ENCODE results near the gene HYKK. TPM values are rescaled to one million over a fixed set of nuclear protein-coding genes. Genes with fewer than 3 reads are reported as not detected.

Gene HYKK
- total and polyA plus RNA-seq, 9 of the 15 experiments (the other 6 are each of a cell fraction or from before 2014, with no cell fraction given): 1.9 to 6.1 (median 4.3) TPM

DNA sequence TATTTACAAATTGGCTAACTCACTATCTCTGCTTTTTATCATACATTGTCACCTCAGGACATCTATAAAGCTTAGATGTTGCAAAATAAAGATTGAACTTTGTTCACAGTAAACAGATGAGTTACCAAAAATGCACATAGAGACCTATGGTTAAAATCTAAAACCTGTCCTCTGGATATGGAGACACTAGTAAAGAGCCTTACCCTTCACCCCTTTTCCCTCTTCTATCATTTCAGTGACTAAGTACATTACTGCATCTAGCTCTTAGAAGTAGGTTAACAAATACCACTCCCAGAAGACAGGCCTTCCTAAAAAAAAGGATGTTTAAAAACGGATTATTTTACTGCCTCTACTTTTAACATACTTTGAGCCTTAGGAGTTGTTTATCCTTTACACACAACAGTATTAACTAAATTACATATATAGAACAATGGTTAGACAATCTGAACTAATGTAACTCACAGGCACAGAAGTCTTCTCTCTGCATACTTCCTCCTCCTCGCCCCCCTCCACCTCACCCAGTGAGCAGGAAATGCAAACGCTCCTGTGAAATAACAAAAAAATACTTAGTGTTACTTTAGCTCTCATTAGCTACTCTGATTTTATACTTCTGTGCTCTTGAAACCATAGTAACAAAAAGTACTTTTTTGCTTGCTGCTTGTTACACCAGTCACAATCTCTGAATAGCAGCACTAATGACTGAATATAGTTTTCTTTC is 46.0 kb upstream of the HYKK start:
- in situ Hi-C loops (cut with MboI): no loop called here

DNA sequence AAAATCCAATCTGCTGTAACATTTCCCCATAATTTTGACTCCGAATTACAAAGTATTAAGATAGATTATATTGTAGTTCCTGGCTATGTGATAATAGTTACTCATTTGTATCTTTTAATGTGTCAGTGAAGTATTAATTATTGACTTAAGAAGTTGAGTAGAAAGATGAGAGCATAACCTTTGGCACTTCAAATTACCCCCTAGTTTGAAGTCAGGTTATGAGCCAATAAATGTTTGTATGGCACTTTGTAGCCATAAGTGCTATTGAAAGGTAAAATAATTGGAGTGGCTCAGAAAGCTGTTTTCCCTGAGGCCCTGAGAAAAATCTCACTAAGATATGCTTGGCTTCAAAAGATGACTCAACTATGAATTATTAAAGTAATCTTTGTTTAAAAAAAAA is 38.3 kb upstream of the HYKK start:
- Histone ChIP-seq H3K4me1 (replicated peaks in 1 of 2; ENCODE audit: control insufficient read depth in 2 of 2, insufficient read depth in 2 of 2, low read length in 2 of 2) (no peaks in the 10 kb centered on the region), H2AFZ (ENCODE audit: low read depth, low read length) (no peak overlapping the region), H3K27ac (ENCODE audit: extremely low read depth, low read depth, low read length) (no peak overlapping the region), H3K4me3 (no peak overlapping the region), H3K27me3 (ENCODE audit: control insufficient read depth in 2 of 2, insufficient read depth in 2 of 2, low read length in 2 of 2) (no peaks in the 10 kb centered on the region), H3K4me2 (ENCODE audit: insufficient read depth, low read length) (no peak overlapping the region), H3K9ac (ENCODE audit: insufficient read depth in 1 of 2, low read depth in 2 of 2, low read length in 2 of 2) (no peak overlapping the region), H3K79me2 (ENCODE audit: control insufficient read depth, insufficient read depth, low read length) (0 out of 3 replicates have a peak, but pooled peaks cover 2% of the 10 kb centered on the region), H3K36me3 (ENCODE audit: control insufficient read depth, insufficient read depth, low read length) (peaks cover 86% of the 10 kb centered on the region), H4K20me1 (replicated peaks; ENCODE audit: control insufficient read depth, insufficient read depth, low read length) (no peaks in the 10 kb centered on the region), H3K9me1 (ENCODE audit: control insufficient read depth, insufficient read depth, low read length) (no peaks in the 10 kb centered on the region), H3K9me3 (replicated peaks; ENCODE audit: control insufficient read depth, insufficient read depth, low read depth, low read length) (no peaks in the 10 kb centered on the region)
- no TSS peak for BruUV-seq (replicated peaks)
- POLR2A ChIA-PET: no interaction called here
- no peak for TF ChIP-seq ETV5 (CRISPR knock-in tag; IDR thresholded peaks at IDR 0.05; ENCODE audit: low read depth)
- TF ChIP-seq KLF10 (CRISPR knock-in tag; IDR thresholded peaks at IDR 0.05): no peak
- TF ChIP-seq RFX1 (IDR thresholded peaks at IDR 0.05): no peak
- no peak for TF ChIP-seq RBM34 (IDR thresholded peaks at IDR 0.05; ENCODE audit: borderline replicate concordance, insufficient read depth, low read length)
- TF ChIP-seq, protein P1, sequence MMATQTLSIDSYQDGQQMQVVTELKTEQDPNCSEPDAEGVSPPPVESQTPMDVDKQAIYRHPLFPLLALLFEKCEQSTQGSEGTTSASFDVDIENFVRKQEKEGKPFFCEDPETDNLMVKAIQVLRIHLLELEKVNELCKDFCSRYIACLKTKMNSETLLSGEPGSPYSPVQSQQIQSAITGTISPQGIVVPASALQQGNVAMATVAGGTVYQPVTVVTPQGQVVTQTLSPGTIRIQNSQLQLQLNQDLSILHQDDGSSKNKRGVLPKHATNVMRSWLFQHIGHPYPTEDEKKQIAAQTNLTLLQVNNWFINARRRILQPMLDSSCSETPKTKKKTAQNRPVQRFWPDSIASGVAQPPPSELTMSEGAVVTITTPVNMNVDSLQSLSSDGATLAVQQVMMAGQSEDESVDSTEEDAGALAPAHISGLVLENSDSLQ (IDR thresholded peaks at IDR 0.05): no peak
- TF ChIP-seq ELF2 (CRISPR knock-in tag; IDR thresholded peaks at IDR 0.05): no peak
- no peak for TF ChIP-seq HDAC2 (IDR thresholded peaks at IDR 0.05)
- TF ChIP-seq NR2C1 (IDR thresholded peaks at IDR 0.05): no peak
- no peak for TF ChIP-seq NR2C1 (tag; IDR thresholded peaks at IDR 0.05)
- TF ChIP-seq ZNF551 (CRISPR knock-in tag; IDR thresholded peaks at IDR 0.05): no peak
- TF ChIP-seq BCL6 (CRISPR knock-in tag; IDR thresholded peaks at IDR 0.05): no peak
- TF ChIP-seq, protein P2, sequence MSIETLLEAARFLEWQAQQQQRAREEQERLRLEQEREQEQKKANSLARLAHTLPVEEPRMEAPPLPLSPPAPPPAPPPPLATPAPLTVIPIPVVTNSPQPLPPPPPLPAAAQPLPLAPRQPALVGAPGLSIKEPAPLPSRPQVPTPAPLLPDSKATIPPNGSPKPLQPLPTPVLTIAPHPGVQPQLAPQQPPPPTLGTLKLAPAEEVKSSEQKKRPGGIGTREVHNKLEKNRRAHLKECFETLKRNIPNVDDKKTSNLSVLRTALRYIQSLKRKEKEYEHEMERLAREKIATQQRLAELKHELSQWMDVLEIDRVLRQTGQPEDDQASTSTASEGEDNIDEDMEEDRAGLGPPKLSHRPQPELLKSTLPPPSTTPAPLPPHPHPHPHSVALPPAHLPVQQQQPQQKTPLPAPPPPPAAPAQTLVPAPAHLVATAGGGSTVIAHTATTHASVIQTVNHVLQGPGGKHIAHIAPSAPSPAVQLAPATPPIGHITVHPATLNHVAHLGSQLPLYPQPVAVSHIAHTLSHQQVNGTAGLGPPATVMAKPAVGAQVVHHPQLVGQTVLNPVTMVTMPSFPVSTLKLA (conservative IDR thresholded peaks at IDR 0.05): no peak
- FAIRE-seq (no peak), DNase-seq (ENCODE audit: extremely low read depth in 1 of 4, low spot score in 3 of 4) (no peak), ATAC-seq (no peak)
- CTCF ChIA-PET (ENCODE audit: low intra/inter-chr PET ratio): interaction anchor here (0.7 kb wide), 1 partner anchor 358 kb away, joined by 4 read pairs; no protein-coding TSS in a partner anchor
- WGBS (ENCODE audit: insufficient coverage, low coverage, missing lambda C conversion rate): 10% methylated on average over 1 of the region's 1 CpG
- intact Hi-C loops (cut with micrococcal nuclease) (no loop called here), in situ Hi-C loops (cut with MboI) (no loop called here)

More for the DNA sequence above, 46.0 kb upstream of the HYKK start:
- intact Hi-C loops (cut with micrococcal nuclease): no loop called here
- H3K4me1 ChIP-seq (replicated peaks in 1 of 2; ENCODE audit: control insufficient read depth in 2 of 2, insufficient read depth in 2 of 2, low read length in 2 of 2): peaks cover 2 to 8% of the 10 kb centered on the region in 2 experiments
- H3K9ac ChIP-seq (ENCODE audit: insufficient read depth in 1 of 2, low read depth in 2 of 2, low read length in 2 of 2): no peak overlapping the region
- ChIA-PET POLR2A (interaction anchor here (1.6 kb wide), 1 partner anchor 17 kb away, joined by 4 read pairs; no protein-coding TSS in a partner anchor), CTCF (ENCODE audit: low intra/inter-chr PET ratio) (no interaction called here)
- no peak overlapping the region for H3K27ac ChIP-seq (ENCODE audit: extremely low read depth, low read depth, low read length)
- 0 out of 2 replicates have a peak, but pooled peaks cover 6% of the 10 kb centered on the region for H4K20me1 ChIP-seq (replicated peaks; ENCODE audit: control insufficient read depth, insufficient read depth, low read length)
- no peak overlapping the region for H2AFZ ChIP-seq (ENCODE audit: low read depth, low read length)
- H3K4me2 ChIP-seq (ENCODE audit: insufficient read depth, low read length): no peak overlapping the region
- no peak for ATAC-seq
- no peaks in the 10 kb centered on the region for H3K27me3 ChIP-seq (ENCODE audit: control insufficient read depth in 2 of 2, insufficient read depth in 2 of 2, low read length in 2 of 2)
- FAIRE-seq: no peak
- H3K79me2 ChIP-seq (ENCODE audit: control insufficient read depth, insufficient read depth, low read length): peaks cover 76% of the 10 kb centered on the region
- peaks cover 80% of the 10 kb centered on the region for H3K36me3 ChIP-seq (ENCODE audit: control insufficient read depth, insufficient read depth, low read length)
- no peak for DNase-seq (ENCODE audit: extremely low read depth in 1 of 4, low spot score in 3 of 4)
- no peaks in the 10 kb centered on the region for H3K9me1 ChIP-seq (ENCODE audit: control insufficient read depth, insufficient read depth, low read length)
- H3K9me3 ChIP-seq (replicated peaks; ENCODE audit: control insufficient read depth, insufficient read depth, low read depth, low read length): no peaks in the 10 kb centered on the region
- TF ChIP-seq ZC3H4 (CRISPR knock-in tag; IDR thresholded peaks at IDR 0.05; ENCODE audit: borderline replicate concordance) (no peak), NFIC (IDR thresholded peaks at IDR 0.05) (no peak), TCF7 (IDR thresholded peaks at IDR 0.05; ENCODE audit: borderline replicate concordance) (no peak), LARP7 (IDR thresholded peaks at IDR 0.05) (no peak)
- H3K4me3 ChIP-seq: no peak overlapping the region
- no TSS peak for BruUV-seq (replicated peaks)
- WGBS (ENCODE audit: insufficient coverage, low coverage, missing lambda C conversion rate): 66% methylated on average over 3 of the region's 3 CpGs
